Gastrocnemius medialis (tissue), 4 donors: ENCODE data around the gene SDR42E1. TPM values are rescaled to one million over a fixed set of nuclear protein-coding genes. Genes with fewer than 3 reads are reported as not detected.

Source experiments
- ATAC-seq, 2 donors: fragments of 150-250 bp; one replicate each; pipeline ENCODE4 v1.9.1; 2016
- DNase-seq, 2 donors: peaks; one replicate each; pipeline ENCODE4 v3.0.0-alpha.2; 2019
- H3K27ac ChIP-seq, 4 donors: fragments of 200-600 bp; sonication (generic); 1 replicate in 1 of 4; 2 replicates in 3 of 4; pipeline ENCODE4 v1.5.1; 2016 to 2018; ENCODE audit warnings: mild to moderate bottlenecking in 2 of 4, moderate library complexity in 1 of 4
- H3K27me3 ChIP-seq, 3 donors: fragments of 200-600 bp; sonication (generic) in 2 of 3; 1 replicate in 1 of 3; 2 replicates in 2 of 3; pipeline versions ENCODE4 v1.5.1 to v1.6.0; 2016 to 2019; ENCODE audit warnings: mild to moderate bottlenecking in 1 of 3, moderate library complexity in 1 of 3
- H3K36me3 ChIP-seq, 2 donors: fragments of 200-600 bp; sonication (generic) in 1 of 2; one replicate each; pipeline ENCODE4 v1.5.1; 2017 to 2018
- H3K4me1 ChIP-seq, 2 donors: fragments of 200-600 bp; sonication (generic) in 1 of 2; one replicate each; pipeline ENCODE4 v1.5.1; 2016 to 2017; ENCODE audit warnings: mild to moderate bottlenecking in 2 of 2
- H3K4me3 ChIP-seq, 4 donors: fragments of 200-600 bp; sonication (generic) in 3 of 4; 1 replicate in 1 of 4; 2 replicates in 3 of 4; pipeline ENCODE4 v1.5.1; 2016 to 2019; ENCODE audit warnings: mild to moderate bottlenecking in 2 of 4
- H3K9me3 ChIP-seq, 3 donors: fragments of 200-600 bp; sonication (generic) in 2 of 3; 1 replicate in 1 of 3; 2 replicates in 2 of 3; pipeline ENCODE4 v1.5.1; 2016 to 2019
- POLR2A ChIP-seq, 2 donors: fragments of 450-650 bp; IDR thresholded peaks; one replicate each; pipeline ENCODE4 v1.6.1; 2017; ENCODE audit warnings: antibody characterized with exemption in 2 of 2, mild to moderate bottlenecking in 2 of 2, moderate library complexity in 2 of 2
- in situ Hi-C, 4 donors: fragments of 200-750 bp; cut with MboI; loops; one replicate each; pipeline versions ENCODE4 v1.15.0 to v1.8.0; 2017; ENCODE audit warnings: low sequenced_read_pairs in 4 of 4
- intact Hi-C: fragments of 100-400 bp; cut with DNase I; formaldehyde crosslinking; loops from one replicate; pipeline ENCODE4 v1.15.1; 2023; ENCODE audit warnings: low total_unique reads
- total RNA-seq, 4 donors: library from RNA; depleted of rRNA; stranded (reverse); fragments of >200 nt; gene quantifications; one replicate each; pipeline versions ENCODE4 v1.1.0 to v1.2.3, GENCODE V29; 2016
- TF ChIP-seq, protein P1 (sequence below), 5 experiments: fragments of 450-650 bp in 3 of 5; fragments of 200-600 bp in 2 of 5; sonication (generic) in 2 of 5; IDR thresholded peaks in 4 of 5; conservative IDR thresholded peaks in 1 of 5; 1 replicate in 4 of 5; 2 replicates in 1 of 5; pipeline ENCODE4 v1.5.1; 2016 to 2019; ENCODE audit warnings: antibody characterized with exemption in 5 of 5, mild to moderate bottlenecking in 3 of 5, moderate library complexity in 3 of 5

The SDR42E1 gene
- total RNA-seq, 4 donors from 2014 or later, result 0.02 TPM; not detected in 3

- in situ Hi-C loops (no loop called here), intact Hi-C loops (no loop called here)
- ATAC-seq (no peak), DNase-seq (no peak)
- Histone ChIP-seq H3K27ac (no peak overlapping the region), H3K4me1 (no peaks in the 10 kb centered on the region), H3K36me3 (no peaks in the 10 kb centered on the region), H3K4me3 (no peak overlapping the region), H3K27me3 (no peaks in the 10 kb centered on the region), H3K9me3 (no peaks in the 10 kb centered on the region)
- TF ChIP-seq POLR2A (IDR thresholded peaks at IDR 0.05), result no peak
- TF ChIP-seq, protein P1, sequence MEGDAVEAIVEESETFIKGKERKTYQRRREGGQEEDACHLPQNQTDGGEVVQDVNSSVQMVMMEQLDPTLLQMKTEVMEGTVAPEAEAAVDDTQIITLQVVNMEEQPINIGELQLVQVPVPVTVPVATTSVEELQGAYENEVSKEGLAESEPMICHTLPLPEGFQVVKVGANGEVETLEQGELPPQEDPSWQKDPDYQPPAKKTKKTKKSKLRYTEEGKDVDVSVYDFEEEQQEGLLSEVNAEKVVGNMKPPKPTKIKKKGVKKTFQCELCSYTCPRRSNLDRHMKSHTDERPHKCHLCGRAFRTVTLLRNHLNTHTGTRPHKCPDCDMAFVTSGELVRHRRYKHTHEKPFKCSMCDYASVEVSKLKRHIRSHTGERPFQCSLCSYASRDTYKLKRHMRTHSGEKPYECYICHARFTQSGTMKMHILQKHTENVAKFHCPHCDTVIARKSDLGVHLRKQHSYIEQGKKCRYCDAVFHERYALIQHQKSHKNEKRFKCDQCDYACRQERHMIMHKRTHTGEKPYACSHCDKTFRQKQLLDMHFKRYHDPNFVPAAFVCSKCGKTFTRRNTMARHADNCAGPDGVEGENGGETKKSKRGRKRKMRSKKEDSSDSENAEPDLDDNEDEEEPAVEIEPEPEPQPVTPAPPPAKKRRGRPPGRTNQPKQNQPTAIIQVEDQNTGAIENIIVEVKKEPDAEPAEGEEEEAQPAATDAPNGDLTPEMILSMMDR (IDR thresholded peaks at IDR 0.05 in 4 of 5, conservative IDR thresholded peaks at IDR 0.05 in 1 of 5), result no peak
Measured at GRCh38 chr16:82050506-82050905, 39.2 kb upstream of the SDR42E1 start.

DNA sequence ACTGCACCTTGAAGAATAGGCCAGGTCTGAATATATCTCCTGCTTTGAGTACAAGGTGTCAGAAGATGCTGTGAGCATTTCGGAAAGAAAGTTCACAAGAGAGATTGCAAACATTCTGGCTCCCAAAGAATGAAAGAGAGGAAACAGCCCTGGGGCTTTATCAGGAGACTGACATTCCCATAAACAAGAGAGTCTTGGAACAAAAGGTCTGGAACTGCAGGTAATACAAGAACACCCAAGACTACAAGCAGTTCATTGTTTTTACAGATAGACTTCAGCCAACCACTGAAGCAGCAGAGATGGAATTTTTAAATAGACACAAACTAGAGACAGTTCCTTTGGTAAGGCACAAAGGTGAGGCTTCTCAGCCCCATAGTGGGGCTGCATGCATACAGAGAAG, 38.2 kb upstream of the SDR42E1 start:
- ATAC-seq, result no peak
- in situ Hi-C loops, result no loop called here
- Histone ChIP-seq H3K27me3 (no peaks in the 10 kb centered on the region), H3K4me1 (no peaks in the 10 kb centered on the region), H3K27ac (no peak overlapping the region), H3K9me3 (no peaks in the 10 kb centered on the region), H3K36me3 (no peaks in the 10 kb centered on the region), H3K4me3 (no peak overlapping the region)
- TF ChIP-seq, protein P1 (IDR thresholded peaks at IDR 0.05 in 4 of 5, conservative IDR thresholded peaks at IDR 0.05 in 1 of 5), result no peak
- no peak for TF ChIP-seq POLR2A (IDR thresholded peaks at IDR 0.05)
- no peak for DNase-seq
- intact Hi-C loops, result no loop called here

GRCh38 chr16:82047787-82048186, 36.5 kb upstream of the SDR42E1 start:
- intact Hi-C loops, result no loop called here

GRCh38 chr16:82047374-82047773, 36.1 kb upstream of the SDR42E1 start:
- Histone ChIP-seq H3K36me3 (no peaks in the 10 kb centered on the region), H3K4me1 (no peaks in the 10 kb centered on the region), H3K27me3 (no peaks in the 10 kb centered on the region), H3K9me3 (no peaks in the 10 kb centered on the region), H3K27ac (no peak overlapping the region), H3K4me3 (no peak overlapping the region)
- ATAC-seq (no peak), DNase-seq (no peak)
- in situ Hi-C loops (no loop called here), intact Hi-C loops (no loop called here)
- TF ChIP-seq, protein P1 (IDR thresholded peaks at IDR 0.05 in 4 of 5, conservative IDR thresholded peaks at IDR 0.05 in 1 of 5), result no peak
- TF ChIP-seq POLR2A (IDR thresholded peaks at IDR 0.05), result no peak

More at GRCh38 chr16:82047787-82048186, 36.5 kb upstream of the SDR42E1 start:
- Histone ChIP-seq H3K27ac (no peak overlapping the region), H3K9me3 (no peaks in the 10 kb centered on the region), H3K4me1 (no peaks in the 10 kb centered on the region), H3K36me3 (no peaks in the 10 kb centered on the region), H3K27me3 (no peaks in the 10 kb centered on the region), H3K4me3 (no peak overlapping the region)
- DNase-seq (no peak), ATAC-seq (no peak)
- TF ChIP-seq POLR2A (IDR thresholded peaks at IDR 0.05), result no peak
- TF ChIP-seq, protein P1 (IDR thresholded peaks at IDR 0.05 in 4 of 5, conservative IDR thresholded peaks at IDR 0.05 in 1 of 5), result no peak
- in situ Hi-C loops, result no loop called here

- no peaks in the 10 kb centered on the region for H3K36me3 ChIP-seq
- H3K27me3 ChIP-seq, result no peaks in the 10 kb centered on the region
- TF ChIP-seq, protein P1 (IDR thresholded peaks at IDR 0.05 in 4 of 5, conservative IDR thresholded peaks at IDR 0.05 in 1 of 5), result no peak
- TF ChIP-seq POLR2A (IDR thresholded peaks at IDR 0.05), result no peak
- in situ Hi-C loops, result no loop called here
- H3K4me3 ChIP-seq, result no peak overlapping the region
- H3K27ac ChIP-seq, result no peak overlapping the region
- intact Hi-C loops, result no loop called here
- no peaks in the 10 kb centered on the region for H3K9me3 ChIP-seq
- no peaks in the 10 kb centered on the region for H3K4me1 ChIP-seq
- DNase-seq (no peak), ATAC-seq (no peak)
Measured at GRCh38 chr16:82046941-82047340, 35.7 kb upstream of the SDR42E1 start.
